ENCODE results near the gene SLIT3.

GRCh38 chr5:168686837-168687236, 614.1 kb downstream of the SLIT3 start:
- TF ChIP-seq EZH2 (IDR thresholded peaks at IDR 0.05; ENCODE audit: borderline replicate concordance, low read depth, low read length, severe bottlenecking) (no peak), GATA2 (IDR thresholded peaks at IDR 0.05; ENCODE audit: insufficient read depth, insufficient read length, low read depth, low read length) (no peak), MYC (IDR thresholded peaks at IDR 0.05; ENCODE audit: low read depth, low read length) (no peak), JUN (IDR thresholded peaks at IDR 0.05; ENCODE audit: borderline replicate concordance, insufficient read depth, insufficient read length, low read depth) (no peak), POLR2AphosphoS5 (IDR thresholded peaks at IDR 0.05; ENCODE audit: insufficient read depth, low read depth, low read length) (no peak)
- TF ChIP-seq, protein P1, sequence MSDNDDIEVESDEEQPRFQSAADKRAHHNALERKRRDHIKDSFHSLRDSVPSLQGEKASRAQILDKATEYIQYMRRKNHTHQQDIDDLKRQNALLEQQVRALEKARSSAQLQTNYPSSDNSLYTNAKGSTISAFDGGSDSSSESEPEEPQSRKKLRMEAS (IDR thresholded peaks at IDR 0.05; ENCODE audit: insufficient read depth, insufficient read length), result no peak
- TF ChIP-seq, protein P2, sequence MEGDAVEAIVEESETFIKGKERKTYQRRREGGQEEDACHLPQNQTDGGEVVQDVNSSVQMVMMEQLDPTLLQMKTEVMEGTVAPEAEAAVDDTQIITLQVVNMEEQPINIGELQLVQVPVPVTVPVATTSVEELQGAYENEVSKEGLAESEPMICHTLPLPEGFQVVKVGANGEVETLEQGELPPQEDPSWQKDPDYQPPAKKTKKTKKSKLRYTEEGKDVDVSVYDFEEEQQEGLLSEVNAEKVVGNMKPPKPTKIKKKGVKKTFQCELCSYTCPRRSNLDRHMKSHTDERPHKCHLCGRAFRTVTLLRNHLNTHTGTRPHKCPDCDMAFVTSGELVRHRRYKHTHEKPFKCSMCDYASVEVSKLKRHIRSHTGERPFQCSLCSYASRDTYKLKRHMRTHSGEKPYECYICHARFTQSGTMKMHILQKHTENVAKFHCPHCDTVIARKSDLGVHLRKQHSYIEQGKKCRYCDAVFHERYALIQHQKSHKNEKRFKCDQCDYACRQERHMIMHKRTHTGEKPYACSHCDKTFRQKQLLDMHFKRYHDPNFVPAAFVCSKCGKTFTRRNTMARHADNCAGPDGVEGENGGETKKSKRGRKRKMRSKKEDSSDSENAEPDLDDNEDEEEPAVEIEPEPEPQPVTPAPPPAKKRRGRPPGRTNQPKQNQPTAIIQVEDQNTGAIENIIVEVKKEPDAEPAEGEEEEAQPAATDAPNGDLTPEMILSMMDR (IDR thresholded peaks at IDR 0.05; ENCODE audit: extremely low read depth in 1 of 2, insufficient read depth in 1 of 2, low read depth in 1 of 2, low read length in 2 of 2), result no peak
